Fibroblast of skin of right biceps (primary cell): ENCODE measurements around the gene IGSF21.

Experiments used
- DNase-seq: peaks from one replicate; pipeline ENCODE4 v3.0.0-alpha.2; 2013

Gene IGSF21

GRCh38 chr1:18233176-18233864 lies 125.7 kb downstream of the IGSF21 start:
- no peak for DNase-seq

- DNase-seq: peak; percentile 54
These were observed 127.2 kb downstream of the IGSF21 start for GRCh38 chr1:18234790-18235242.

GRCh38 chr1:18237371-18237770 lies 129.8 kb downstream of the IGSF21 start:
- DNase-seq: no peak

GRCh38 chr1:18238190-18238589 lies 130.6 kb downstream of the IGSF21 start:
- no peak for DNase-seq

GRCh38 chr1:18239671-18240070 lies 132.1 kb downstream of the IGSF21 start:
- DNase-seq: no peak

GRCh38 chr1:18240906-18241305 lies 133.3 kb downstream of the IGSF21 start:
- DNase-seq: no peak

GRCh38 chr1:18241891-18242290 lies 134.3 kb downstream of the IGSF21 start:
- no peak for DNase-seq

GRCh38 chr1:18243503-18244175 lies 136.0 kb downstream of the IGSF21 start:
- DNase-seq: no peak

GRCh38 chr1:18244762-18245161 lies 137.2 kb downstream of the IGSF21 start:
- DNase-seq: no peak

GRCh38 chr1:18245647-18246046 lies 138.0 kb downstream of the IGSF21 start:
- DNase-seq: no peak

- no peak for DNase-seq
These were observed 138.9 kb downstream of the IGSF21 start for GRCh38 chr1:18246543-18246942.

- no peak for DNase-seq
These were observed 139.6 kb downstream of the IGSF21 start for GRCh38 chr1:18247151-18247550.

GRCh38 chr1:18249631-18250030 lies 142.0 kb downstream of the IGSF21 start:
- no peak for DNase-seq

GRCh38 chr1:18253093-18253492 lies 145.5 kb downstream of the IGSF21 start:
- DNase-seq: no peak

GRCh38 chr1:18256282-18257235 lies 149.0 kb downstream of the IGSF21 start:
- peak; percentile 36 for DNase-seq

- DNase-seq: no peak
These were observed 150.2 kb downstream of the IGSF21 start for GRCh38 chr1:18257778-18258177.

GRCh38 chr1:18261891-18262290 lies 154.3 kb downstream of the IGSF21 start:
- DNase-seq: no peak

- no peak for DNase-seq
These were observed 155.1 kb downstream of the IGSF21 start for GRCh38 chr1:18262726-18263125.

- DNase-seq: no peak
These were observed 156.0 kb downstream of the IGSF21 start for GRCh38 chr1:18263547-18264120.

- no peak for DNase-seq
These were observed 156.9 kb downstream of the IGSF21 start for GRCh38 chr1:18264450-18265039.

- no peak for DNase-seq
These were observed 158.0 kb downstream of the IGSF21 start for GRCh38 chr1:18265641-18266040.

- no peak for DNase-seq
These were observed 158.8 kb downstream of the IGSF21 start for GRCh38 chr1:18266391-18266790.

- no peak for DNase-seq
These were observed 163.7 kb downstream of the IGSF21 start for GRCh38 chr1:18271336-18271735.
